HG03039 (cell line): Measurements from ENCODE around the gene ADARB2.
"Not testable (repeated sequence)": the region's sequence is repeated elsewhere in the genome, so short reads cannot be mapped to it uniquely, and the experiment has no call there.

Experiments
- ATAC-seq: cut with Tn5 transposase; IDR thresholded peaks from one replicate; pipeline ENCODE4 v1.9.1; 2021; ENCODE audit warnings: mild to moderate bottlenecking, moderate library complexity; ENCODE audit not compliant: unreplicated experiment

The ADARB2 gene

DNA sequence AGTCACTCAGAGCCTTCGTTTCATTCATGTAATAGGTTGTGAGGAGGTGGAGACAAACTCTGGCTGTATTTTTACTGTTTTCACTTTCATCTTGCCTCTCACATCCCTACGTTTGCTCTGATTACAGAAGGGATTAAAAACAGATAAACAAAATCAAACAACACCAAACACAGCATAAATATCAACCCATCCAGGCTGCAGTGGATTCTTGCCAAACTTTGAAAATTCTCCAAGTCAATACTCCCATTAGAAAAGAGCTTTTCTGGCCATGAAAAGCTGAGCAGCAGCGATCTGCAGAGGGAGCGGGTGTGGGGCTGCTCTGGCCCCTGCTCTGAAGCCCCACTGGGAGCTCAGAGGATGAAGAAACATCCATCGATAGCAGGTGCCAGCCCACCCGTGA, 397.9 kb downstream of the ADARB2 start:
- ATAC-seq: no peak

DNA sequence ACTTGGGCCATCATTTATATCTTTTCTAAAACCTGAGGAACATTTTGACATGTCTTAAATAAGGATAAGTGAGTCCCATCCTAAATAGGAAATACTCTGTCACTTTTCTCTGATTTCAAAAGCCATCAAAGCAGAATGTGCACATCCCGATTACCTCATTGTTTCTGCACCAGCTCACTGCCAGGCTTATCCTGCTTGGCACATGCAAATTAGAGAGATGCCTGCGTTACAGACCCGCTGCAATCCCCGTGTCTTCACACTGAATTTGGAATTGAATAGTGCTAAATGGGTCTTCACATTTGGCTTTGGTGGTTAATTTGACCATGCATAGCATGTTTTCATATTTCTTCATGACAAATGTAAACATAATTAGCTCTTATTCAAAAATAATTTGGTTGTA, 401.7 kb downstream of the ADARB2 start:
- no peak for ATAC-seq

DNA sequence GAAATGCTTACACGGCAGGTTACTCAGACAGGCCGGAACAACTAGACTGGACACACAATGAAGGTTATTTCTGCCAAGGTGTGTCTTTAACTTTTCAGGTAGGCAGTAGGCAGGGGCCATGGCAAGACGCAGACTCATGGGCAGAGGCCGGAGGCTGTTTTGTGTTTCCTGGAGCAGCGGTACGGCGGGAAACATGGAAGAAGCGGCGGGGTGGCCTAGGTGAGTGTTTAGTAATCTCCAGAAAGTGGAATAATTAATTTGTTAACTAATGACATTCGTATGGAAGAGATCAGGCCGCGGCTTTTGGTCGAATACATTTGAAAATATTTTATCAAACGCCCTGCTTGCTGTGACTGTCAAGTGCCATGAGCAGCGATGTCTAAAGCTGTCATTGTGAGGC, 403.3 kb downstream of the ADARB2 start:
- no peak for ATAC-seq

DNA sequence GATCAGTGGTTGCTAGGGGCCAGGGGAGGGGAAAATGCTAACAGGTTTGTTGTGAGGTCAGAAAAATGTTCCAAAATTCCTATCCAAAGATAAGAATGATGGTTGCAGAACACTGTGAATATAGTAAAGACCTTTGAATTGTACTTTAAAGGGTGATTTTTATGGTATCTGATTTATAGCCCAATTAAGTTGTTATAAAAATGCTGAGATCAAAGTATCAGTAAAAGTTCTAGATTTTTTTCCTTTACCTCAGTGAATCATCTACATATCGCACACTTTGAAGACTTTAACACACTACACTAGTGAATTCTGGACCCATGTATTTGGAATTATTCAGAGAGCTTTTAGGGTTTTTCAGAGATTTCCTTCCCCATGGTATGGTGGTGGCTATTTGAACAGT, 405.8 kb downstream of the ADARB2 start:
- no peak for ATAC-seq

DNA sequence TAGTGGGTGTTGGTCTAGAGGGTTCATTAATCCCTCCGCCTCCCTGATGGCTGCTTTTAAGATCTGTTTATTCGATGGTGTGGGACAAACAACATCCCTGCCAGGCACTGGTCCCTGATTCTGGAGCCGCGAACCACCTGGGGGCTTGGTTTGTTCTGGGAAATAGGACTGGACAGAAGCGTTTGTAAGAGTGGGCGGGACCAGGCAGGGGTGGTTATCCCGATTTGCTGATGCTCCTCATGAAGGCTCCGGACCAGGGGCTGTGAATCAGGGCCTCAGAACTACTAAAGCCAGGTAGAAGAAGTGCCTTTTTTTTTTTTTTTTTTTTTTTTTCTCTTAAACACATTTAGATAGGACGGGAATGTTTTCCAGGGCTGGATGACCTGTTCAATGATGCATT, 407.7 kb downstream of the ADARB2 start:
- ATAC-seq: no peak

DNA sequence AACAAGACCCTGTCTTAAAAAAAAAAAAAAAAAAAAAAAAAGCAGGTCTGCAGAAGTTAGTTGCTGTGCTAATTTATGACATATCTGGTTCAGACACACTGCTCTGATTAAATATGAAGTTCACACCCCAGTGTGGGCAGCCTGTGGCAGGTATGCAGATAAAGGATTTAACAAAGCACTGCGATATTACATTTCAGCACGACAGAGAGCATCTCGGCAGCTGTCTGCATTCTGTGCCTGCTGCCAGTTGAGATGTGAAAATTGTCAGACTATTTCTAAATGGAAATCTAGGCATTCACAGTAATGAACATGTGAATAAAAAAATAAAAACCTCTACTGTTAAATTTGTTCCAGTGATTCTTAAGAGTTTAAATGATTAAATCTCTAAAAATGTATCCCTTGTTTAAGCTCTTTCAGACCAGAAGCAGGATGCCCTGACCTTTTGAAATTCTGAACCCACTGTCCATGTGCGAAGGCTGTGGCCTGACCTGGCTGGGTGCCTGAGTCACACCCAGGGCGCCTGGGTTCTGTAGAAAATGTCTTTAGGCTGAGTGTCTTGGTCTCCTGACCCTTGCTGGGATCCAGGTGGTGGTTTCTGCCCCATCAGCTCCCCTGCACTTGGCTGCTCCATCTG, 408.2 kb downstream of the ADARB2 start:
- ATAC-seq: no peak

DNA sequence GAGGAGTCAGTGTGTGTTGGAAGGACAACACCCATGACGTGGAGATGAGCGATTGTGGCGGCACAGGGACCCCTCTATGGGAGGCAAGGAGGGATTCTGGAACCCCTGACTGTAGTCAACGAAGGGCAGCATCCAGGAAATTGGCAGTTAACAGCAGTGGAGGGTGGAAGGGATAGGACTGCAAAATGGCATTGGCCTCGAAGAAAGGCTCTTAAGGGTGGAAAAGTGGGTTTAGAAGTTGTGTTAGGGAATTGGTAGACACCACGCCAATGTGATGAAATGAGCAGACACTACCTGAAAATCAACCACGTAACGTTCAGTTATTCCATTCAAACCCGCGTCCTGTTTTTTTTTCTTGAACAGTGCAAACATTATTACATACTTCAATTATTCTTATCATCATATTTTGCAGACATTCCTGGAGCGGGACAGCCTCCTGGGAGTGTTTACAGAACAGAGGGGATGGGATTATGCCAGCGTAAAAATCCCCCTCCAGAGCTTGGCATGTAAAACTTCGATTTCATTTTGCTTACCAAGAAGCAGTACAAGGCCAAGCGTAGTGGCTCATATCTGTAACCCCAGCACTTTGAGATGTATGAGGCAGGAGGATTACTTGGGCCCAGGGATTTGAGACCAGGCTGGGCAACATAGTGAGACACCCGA, 409.0 kb downstream of the ADARB2 start:
- ATAC-seq: no peak

DNA sequence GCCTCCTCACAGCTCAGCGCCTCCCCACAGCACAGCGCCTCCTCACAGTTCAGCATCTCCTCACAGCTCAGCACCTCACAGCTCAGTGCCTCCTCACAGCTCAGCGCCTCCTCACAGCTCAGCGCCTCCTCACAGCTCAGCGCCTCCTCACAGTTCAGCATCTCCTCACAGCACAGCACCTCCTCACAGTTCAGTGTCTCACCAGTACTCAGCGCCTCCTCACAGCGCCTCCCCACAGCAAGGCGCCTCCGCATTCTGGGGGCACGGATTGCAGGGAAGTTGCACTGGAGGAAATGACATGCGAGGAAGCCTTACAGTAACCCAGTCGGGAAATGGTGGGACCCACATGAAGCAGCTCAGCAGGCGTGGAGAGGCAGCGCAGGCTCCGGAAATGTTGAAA, 409.6 kb downstream of the ADARB2 start:
- ATAC-seq: no peak

DNA sequence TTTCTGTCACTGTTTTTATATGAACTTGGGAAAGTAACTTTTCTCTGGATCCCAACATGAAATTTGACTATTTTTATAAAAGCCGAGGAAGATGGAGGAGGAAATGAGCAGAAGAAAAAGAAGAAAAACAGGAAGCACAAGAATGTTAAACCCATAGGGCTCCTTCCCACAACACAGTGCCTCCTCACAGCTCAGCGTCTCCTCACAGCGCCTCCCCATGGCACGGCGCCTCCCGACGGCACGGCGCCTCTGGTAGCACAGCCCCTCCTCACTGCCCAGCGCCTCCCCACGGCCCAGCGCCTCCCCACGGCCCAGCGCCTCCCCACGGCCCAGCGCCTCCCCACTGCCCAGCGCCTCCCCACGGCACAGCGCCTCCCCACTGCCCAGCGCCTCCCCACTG, 410.8 kb downstream of the ADARB2 start:
- not testable (repeated sequence) for ATAC-seq

DNA sequence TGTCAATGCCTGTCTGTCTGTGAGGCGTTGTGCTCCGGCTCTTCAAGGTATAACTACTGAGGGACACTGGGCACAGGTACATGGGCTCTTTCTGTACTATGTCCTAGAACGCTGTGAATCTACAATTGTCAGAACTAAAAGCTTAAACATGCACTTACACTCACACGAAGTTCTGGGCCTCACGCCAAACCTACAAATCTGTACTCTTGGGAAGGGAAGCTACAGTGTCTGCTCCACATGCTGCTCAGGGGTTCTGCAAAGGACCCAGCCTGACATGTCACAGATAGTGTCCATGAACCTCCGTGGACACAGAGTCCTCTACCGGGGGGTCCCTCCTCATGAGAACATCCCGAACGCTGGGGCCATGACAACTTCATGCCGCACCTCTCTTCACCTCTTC, 412.4 kb downstream of the ADARB2 start:
- no peak for ATAC-seq

DNA sequence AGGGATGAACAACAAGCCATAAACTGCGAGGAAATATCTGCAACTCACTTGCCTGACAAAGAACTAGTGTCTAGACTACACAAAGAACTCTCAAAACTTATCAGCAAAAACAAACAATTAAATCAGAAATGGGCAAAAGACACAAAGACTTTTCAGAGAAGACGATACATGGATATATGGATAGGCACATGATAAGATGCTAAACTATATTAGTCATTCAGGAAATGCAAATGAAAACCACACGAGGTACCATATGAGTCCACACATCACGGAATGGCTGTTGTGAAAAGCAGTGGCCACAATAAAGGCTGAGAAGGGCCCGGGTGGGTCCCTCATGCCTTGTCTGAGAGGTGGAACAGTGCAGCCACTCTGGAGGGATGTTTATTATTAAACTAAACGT, 413.4 kb downstream of the ADARB2 start:
- peak; percentile 74 for ATAC-seq

DNA sequence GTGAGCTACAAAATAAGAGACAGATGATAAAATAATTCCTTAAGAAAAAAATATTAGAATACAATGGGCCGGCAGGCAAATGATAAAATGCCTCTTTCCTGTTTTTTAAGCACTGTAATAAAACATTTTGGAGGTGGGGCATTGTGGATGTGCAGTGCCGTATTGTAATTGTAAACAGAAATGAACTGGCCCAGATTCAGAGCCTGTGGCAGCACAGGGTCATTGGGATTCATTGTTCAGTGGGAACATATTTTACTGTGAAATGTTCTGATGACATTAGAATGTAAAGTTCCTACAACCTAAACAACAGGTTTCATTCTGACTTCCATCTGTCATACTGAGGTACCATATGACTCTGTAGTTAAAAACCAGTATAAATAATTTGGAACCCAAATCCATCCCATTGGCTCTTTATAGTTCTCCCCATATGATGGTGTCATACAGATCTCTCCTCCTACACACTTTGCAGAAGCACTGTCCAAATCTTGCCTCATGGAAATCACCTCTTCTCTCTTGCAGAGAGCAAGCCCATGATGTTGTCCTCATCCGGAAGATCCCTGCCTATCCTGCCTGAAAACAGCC, 416.5 kb downstream of the ADARB2 start:
- no peak for ATAC-seq

DNA sequence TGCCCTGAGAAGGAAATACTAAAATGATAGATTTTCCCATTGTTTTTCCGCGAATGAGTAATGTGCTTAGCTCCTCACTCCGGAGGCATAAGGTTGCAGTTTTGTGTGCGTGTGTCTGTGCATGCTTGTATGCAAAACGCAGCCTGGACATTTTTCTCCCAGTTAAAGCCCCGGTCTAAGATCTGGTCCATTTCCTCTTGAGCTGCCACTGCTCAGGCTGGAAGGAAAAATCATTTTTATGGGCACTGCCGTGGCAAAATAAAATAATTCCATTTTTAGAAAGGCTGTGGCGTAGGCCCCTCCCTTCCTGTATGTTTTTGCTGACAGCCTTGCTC, 420.5 kb downstream of the ADARB2 start:
- no peak for ATAC-seq

DNA sequence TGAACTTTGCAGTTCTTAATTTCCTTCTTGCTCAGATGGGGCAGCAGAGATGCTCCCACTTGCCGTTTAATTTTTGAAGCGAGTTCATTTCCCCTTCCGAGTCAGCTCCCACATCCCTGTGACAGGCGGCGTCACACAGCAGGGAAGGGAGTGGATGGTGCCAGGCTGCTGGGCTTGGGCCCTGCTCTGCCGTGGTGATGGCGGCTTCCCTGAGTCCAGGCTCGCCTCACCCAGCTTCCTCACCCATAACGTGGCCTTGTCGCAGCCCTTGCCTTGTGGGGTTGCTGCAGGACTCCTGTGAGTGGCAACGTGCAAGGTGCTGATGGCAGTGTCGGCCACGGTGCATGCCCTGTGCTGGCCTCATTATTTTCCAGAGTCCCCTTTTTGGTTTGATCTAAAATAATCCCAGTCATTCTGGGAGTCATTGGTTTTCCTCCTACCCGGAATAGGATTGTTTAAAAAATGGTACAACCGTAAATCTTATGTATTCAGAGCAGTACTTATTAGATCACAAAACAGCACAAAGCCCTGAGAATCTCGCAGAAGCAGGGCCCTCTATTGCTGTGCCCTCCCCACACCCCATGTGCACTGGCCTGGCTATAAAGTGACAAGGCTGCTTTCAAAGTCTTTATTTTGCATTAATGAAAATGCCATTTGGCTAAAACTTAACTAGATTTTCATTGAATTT, 421.1 kb downstream of the ADARB2 start:
- ATAC-seq: no peak

DNA sequence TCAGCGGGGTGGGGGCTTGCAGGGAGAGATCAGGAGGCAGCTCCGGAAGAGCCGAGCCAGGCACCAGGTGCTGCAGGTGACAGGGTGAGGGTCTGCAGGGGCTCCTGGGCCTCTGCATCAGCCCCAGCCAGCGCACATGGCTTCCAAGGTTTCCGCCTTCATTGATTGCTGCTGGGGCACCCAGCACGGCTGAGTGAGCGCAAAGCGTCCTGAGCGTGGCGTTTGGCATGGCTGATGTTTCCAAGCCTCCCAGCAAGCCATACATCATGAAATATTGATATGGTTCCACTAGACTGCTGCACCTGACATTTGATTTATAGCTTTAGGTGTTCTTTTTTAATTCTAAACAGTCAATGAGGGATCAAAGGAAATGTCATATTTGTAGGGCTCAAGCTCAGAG, 422.1 kb downstream of the ADARB2 start:
- ATAC-seq: no peak

DNA sequence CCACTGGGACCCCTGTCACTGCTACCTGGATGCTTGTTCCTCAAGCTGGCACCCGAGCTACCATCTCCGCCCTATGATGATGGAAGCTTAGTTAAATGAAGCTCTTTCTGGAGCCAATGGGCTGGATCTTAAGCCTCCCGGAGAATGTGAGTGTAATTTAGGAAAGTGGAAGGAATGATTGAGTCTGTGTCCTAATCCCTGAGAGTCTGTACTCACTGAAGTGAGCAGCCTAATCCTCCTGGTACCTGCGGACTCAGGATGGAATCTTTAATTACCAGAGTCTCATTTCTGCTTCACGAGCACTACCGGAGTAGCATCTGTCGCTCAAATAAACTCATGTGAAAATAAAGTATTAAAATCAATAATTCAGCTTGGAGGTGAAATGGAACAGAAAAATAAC, 425.6 kb downstream of the ADARB2 start:
- no peak for ATAC-seq

DNA sequence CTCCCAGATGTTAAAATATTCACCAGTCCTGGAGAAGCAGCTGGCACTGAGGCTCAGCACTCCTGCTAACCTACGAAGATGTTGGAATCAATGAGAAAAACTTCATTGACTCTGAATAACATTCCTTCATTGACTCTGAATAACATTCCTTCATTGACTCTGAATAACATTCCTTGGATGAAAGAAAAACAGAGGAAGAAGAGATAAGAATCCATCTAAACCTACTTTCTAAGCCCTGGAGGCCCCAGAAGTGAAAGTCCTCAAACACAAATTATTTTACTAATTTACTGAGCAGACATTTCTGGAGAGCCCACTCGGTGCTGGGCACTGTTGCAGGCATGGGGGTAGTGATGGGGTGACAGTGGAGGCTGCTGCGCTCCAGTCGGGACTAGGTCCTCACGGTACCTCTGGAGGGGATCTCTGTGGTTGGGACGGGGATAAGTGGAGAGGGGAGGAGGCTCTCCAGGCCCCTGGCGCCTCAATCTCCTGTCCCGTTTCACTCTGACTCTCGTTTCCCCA, 427.0 kb downstream of the ADARB2 start:
- no peak for ATAC-seq

DNA sequence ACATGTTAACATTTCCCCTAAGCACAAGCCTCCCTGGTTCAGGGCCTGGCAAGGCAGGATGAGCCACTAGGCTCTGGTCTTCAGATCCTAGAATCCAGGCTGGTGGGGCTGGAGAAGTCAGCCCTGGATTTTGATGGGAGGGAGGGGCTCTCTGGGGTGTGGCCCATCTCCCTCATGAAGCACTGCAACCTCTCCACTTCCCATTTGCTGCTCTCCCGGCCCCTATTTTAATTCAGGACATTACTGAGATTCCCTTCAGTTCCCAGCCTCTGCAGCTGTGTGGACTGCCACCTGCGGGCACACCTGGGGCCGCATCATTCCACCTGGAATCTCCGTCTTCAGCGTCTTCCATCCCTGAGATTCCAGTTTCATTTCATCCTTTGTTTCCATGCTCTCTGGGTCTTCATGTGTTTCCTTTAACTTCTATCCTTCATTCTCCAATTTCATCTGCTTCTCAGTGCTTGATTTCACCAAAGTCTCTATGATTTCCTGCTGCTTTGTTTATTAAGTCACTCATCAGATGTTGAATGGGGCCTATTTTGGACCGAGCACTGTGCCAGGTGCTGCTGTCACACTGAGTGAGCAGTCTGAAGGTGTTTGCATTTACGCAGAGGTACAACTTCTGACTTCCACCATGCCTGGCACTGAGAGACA, 427.6 kb downstream of the ADARB2 start:
- no peak for ATAC-seq

DNA sequence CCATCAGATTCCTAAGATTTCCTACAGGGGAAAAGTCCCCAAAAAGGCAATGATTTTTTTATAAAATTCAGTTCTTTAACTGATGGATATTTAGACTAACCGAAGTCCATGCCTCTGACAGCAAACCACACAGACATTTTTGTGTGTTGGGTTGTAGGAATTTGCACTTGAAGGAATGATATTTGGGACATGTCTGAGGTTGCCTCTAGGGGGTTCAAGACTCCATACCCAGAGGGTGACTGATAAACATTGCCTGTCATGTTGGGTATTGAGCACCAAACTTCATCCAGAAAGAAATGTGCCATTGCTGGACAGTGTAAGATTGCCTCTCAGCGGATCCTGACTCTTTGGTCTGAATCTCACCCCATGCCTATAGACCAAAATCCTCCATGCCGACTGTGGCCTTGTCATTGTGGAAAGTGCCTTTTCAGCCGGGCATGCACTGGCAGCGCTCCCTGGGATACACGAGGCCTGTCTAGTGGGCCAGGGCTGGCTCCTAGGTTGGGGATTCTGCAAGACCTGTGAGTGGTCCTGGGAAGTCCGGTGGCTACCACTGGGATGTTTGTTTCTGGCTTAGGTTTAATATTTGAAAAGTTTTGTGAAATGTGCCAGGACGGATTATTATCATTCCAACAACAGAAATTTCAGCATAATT, 428.2 kb downstream of the ADARB2 start:
- ATAC-seq: no peak

DNA sequence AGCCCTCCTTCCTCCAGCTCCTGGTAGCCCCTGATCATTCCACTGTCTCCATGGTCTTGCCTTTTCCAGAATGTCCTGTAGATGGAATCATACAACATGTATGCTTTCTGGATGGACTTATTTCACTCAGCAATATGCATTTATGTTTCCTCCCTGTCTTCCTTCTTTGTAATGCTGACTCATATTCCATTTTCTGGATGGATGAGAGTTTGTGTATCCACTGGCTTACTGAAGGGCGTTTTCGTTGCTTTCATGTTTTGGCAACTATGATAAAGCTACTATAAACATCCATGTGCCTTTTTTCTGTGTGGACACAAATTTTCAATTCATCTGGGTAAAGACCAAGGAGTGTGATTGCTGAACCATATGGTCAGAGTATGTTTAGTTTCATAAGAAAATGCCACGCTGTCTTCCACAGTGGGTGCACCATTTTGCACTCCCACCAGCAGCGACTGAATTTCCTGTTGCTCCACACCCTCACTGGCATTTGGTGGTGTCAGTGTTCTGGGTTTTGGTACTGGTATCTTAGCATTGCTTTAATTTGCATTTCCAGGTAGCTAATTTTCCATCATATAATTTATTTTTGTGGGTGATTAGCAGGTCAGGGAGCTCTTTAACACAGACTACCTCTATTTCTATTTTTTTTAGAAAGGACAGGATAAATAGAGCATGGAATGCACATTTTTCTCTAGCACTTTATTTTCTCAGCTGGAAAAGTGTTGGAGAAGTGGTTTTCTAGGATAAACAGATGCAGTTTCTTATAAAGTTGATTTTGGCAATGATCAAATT, 429.0 kb downstream of the ADARB2 start:
- ATAC-seq: no peak
